DMS114 treated with DMSO at 0.1 percent for 48 hours (cell line): ENCODE results near the gene MAML3.

ENCODE experiments used
- DNase-seq: peaks from one replicate; lab custom pipeline; 2025; ENCODE audit not compliant: unreplicated experiment; lab: John Stamatoyannopoulos, UW

The MAML3 gene

GRCh38 chr4:140102421-140102820, 51.6 kb downstream of the MAML3 start:
- DNase-seq, result no peak

- no peak for DNase-seq
Measured at GRCh38 chr4:140100771-140101170, 53.2 kb downstream of the MAML3 start.

- no peak for DNase-seq
Measured at GRCh38 chr4:140099983-140100382, 54.0 kb downstream of the MAML3 start.

- DNase-seq, result no peak
Measured at GRCh38 chr4:140098455-140099160, 55.4 kb downstream of the MAML3 start.

GRCh38 chr4:140097572-140097971, 56.4 kb downstream of the MAML3 start:
- no peak for DNase-seq

GRCh38 chr4:140096921-140097320, 57.1 kb downstream of the MAML3 start:
- DNase-seq, result no peak

- DNase-seq, result no peak
Measured at GRCh38 chr4:140096483-140096861, 57.5 kb downstream of the MAML3 start.

- no peak for DNase-seq
Measured at GRCh38 chr4:140095694-140096482, 58.1 kb downstream of the MAML3 start.

- no peak for DNase-seq
Measured at GRCh38 chr4:140094438-140095420, 59.3 kb downstream of the MAML3 start.

GRCh38 chr4:140092094-140092851, 61.7 kb downstream of the MAML3 start:
- no peak for DNase-seq

GRCh38 chr4:140091305-140091704, 62.7 kb downstream of the MAML3 start:
- no peak for DNase-seq

- DNase-seq, result no peak
Measured at GRCh38 chr4:140090215-140090731, 63.7 kb downstream of the MAML3 start.

- DNase-seq, result no peak
Measured at GRCh38 chr4:140089216-140089615, 64.8 kb downstream of the MAML3 start.

GRCh38 chr4:140088323-140088967, 65.5 kb downstream of the MAML3 start:
- DNase-seq, result no peak

- DNase-seq, result no peak
Measured at GRCh38 chr4:140085881-140086280, 68.1 kb downstream of the MAML3 start.

GRCh38 chr4:140085062-140085622, 68.8 kb downstream of the MAML3 start:
- no peak for DNase-seq

- DNase-seq, result no peak
Measured at GRCh38 chr4:140084385-140084784, 69.6 kb downstream of the MAML3 start.

GRCh38 chr4:140082391-140082755, 71.6 kb downstream of the MAML3 start:
- DNase-seq, result no peak

- no peak for DNase-seq
Measured at GRCh38 chr4:140081641-140082390, 72.2 kb downstream of the MAML3 start.
